A549 treated with Mapracorat at 1 μM for 4 hours (cell line): ENCODE measurements around the gene CD8B. TPM values are rescaled to one million over a fixed set of nuclear protein-coding genes. Genes with fewer than 3 reads are reported as not detected.

Experiments
- total RNA-seq: library from RNA; stranded (reverse); fragments of 200-300 nt; extraction: Qiagen RNA extraction; gene quantifications from 5 replicates; pipeline ENCODE4 v1.2.3, GENCODE V29; 2022

The CD8B gene
- not detected in 5 replicates for total RNA-seq

GRCh38 chr2:86861628-86862379 is at the start of gene CD8B:
TSS of gene CD8B (minus strand) at chr2:86861886. CDS start at chr2:86861865, 21 bp downstream.

GRCh38 chr2:86790676-86791572 is 70.8 kb downstream of the CD8B start, which contains the start of gene CD8A:
TSS of gene CD8A (minus strand) at chr2:86790913. CDS start at chr2:86790825, 88 bp downstream.

Other genes starting within 250 kb of the CD8B start
- gene RNF103, start 238.0 kb downstream of the CD8B start, total RNA-seq: 56.1 to 66.4 TPM (median 60.4 TPM) in 5 replicates
- gene RMND5A, start 141.6 kb downstream of the CD8B start, total RNA-seq: 22.6 to 28.2 TPM (median 24.9 TPM) in 5 replicates
- gene CD8A, start 71.0 kb downstream of the CD8B start, total RNA-seq: 0.30 to 0.60 TPM (median 0.40 TPM) in 5 replicates
- 0.06 to 0.12 TPM (median 0.08 TPM) in 4 of 5 replicates, not detected in the other for gene RGPD1, start 80.2 kb upstream of the CD8B start, total RNA-seq
- gene PLGLB1, start 160.0 kb upstream of the CD8B start, total RNA-seq: 0.48 to 1.1 TPM (median 0.71 TPM) in 4 of 5 replicates, not detected in the other